Measurements from ENCODE around the gene BLVRA.
"Not testable (repeated sequence)": the region's sequence is repeated elsewhere in the genome, so short reads cannot be mapped to it uniquely, and the experiment has no call there.

The BLVRA gene

GRCh38 chr7:43758029-43758821 is at the start of gene BLVRA:
BLVRA (plus strand) TSS chr7:43758680; CDS start chr7:43771159, 12,479 bp downstream.
- in situ Hi-C loops (cut with HindIII; ENCODE audit: low sequenced_read_pairs), result no loop called here
- DNase-seq (ENCODE audit: low read depth), result no peak
- H3K4me3 ChIP-seq (ENCODE audit: low read depth, low read length), result peak within 1 kb of the TSS; percentile 63
- TF ChIP-seq CTCF (IDR thresholded peaks at IDR 0.05; ENCODE audit: low read depth, low read length, missing control alignments), result no peak

- no peak for TF ChIP-seq CTCF (IDR thresholded peaks at IDR 0.05; ENCODE audit: low read depth, low read length, missing control alignments)
- no peak for DNase-seq (ENCODE audit: low read depth)
- in situ Hi-C loops (cut with HindIII; ENCODE audit: low sequenced_read_pairs), result no loop called here
- H3K4me3 ChIP-seq (ENCODE audit: low read depth, low read length), result no peak overlapping the region
Measured at GRCh38 chr7:43711503-43711902, 47.0 kb upstream of the BLVRA start.

- in situ Hi-C loops (cut with HindIII; ENCODE audit: low sequenced_read_pairs); H3K4me3 ChIP-seq (ENCODE audit: low read depth, low read length); DNase-seq (ENCODE audit: low read depth): not testable (repeated sequence)
Measured at GRCh38 chr7:43715966-43716365, 42.5 kb upstream of the BLVRA start.

GRCh38 chr7:43716598-43716997 is 41.9 kb upstream of the BLVRA start:
- TF ChIP-seq CTCF (IDR thresholded peaks at IDR 0.05; ENCODE audit: low read depth, low read length, missing control alignments), result no peak
- DNase-seq (ENCODE audit: low read depth), result no peak
- in situ Hi-C loops (cut with HindIII; ENCODE audit: low sequenced_read_pairs), result no loop called here
- H3K4me3 ChIP-seq (ENCODE audit: low read depth, low read length), result no peak overlapping the region

- in situ Hi-C loops (cut with HindIII; ENCODE audit: low sequenced_read_pairs), result no loop called here
- DNase-seq (ENCODE audit: low read depth), result peak; percentile 63
- TF ChIP-seq CTCF (IDR thresholded peaks at IDR 0.05; ENCODE audit: low read depth, low read length, missing control alignments), result peak; percentile 25
- H3K4me3 ChIP-seq (ENCODE audit: low read depth, low read length), result no peak overlapping the region
Measured at GRCh38 chr7:43721193-43721806, 37.2 kb upstream of the BLVRA start.

- in situ Hi-C loops (cut with HindIII; ENCODE audit: low sequenced_read_pairs), result no loop called here
- H3K4me3 ChIP-seq (ENCODE audit: low read depth, low read length), result no peak overlapping the region
- no peak for TF ChIP-seq CTCF (IDR thresholded peaks at IDR 0.05; ENCODE audit: low read depth, low read length, missing control alignments)
- no peak for DNase-seq (ENCODE audit: low read depth)
Measured at GRCh38 chr7:43723007-43723341, 35.5 kb upstream of the BLVRA start.

GRCh38 chr7:43725251-43725650 is 33.2 kb upstream of the BLVRA start:
- in situ Hi-C loops (cut with HindIII; ENCODE audit: low sequenced_read_pairs), result no loop called here
- no peak for DNase-seq (ENCODE audit: low read depth)
- no peak for TF ChIP-seq CTCF (IDR thresholded peaks at IDR 0.05; ENCODE audit: low read depth, low read length, missing control alignments)
- H3K4me3 ChIP-seq (ENCODE audit: low read depth, low read length), result no peak overlapping the region

Data from astrocyte of the cerebellum (primary cell).